ENCODE results near the gene ANKS1A.

DNA sequence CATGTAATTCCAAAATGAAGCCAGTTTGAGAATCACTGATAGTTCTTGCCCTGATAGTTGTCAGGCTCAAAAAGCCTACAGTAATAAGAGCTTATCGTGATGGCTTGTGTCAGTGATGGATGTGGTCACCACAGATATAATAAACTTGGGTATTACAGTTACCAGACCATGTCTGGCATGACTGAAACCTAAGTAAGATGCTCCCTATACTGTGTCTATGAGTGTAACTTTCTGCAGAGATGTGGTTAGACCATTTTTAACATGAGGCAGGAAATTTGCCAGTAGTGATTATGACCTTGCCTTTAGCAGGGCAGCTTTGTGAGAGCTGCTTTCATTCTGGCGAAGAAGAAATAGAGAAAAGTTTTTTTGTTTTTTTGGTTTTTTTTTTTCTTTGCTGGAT, 90.2 kb downstream of the ANKS1A start:
- TF ChIP-seq CTCF (IDR thresholded peaks at IDR 0.05), result no peak
- TF ChIP-seq POLR2A (IDR thresholded peaks at IDR 0.05), result no peak
